GM12801 (cell line): ENCODE data around the gene GLDN.

Experiments used
- TF ChIP-seq, protein P1 (sequence below): IDR thresholded peaks from one replicate; pipeline ENCODE4 v1.5.1; 2011; ENCODE audit warnings: control low read depth; ENCODE audit not compliant: insufficient read length; ENCODE audit errors: extremely low read depth

The GLDN gene

DNA sequence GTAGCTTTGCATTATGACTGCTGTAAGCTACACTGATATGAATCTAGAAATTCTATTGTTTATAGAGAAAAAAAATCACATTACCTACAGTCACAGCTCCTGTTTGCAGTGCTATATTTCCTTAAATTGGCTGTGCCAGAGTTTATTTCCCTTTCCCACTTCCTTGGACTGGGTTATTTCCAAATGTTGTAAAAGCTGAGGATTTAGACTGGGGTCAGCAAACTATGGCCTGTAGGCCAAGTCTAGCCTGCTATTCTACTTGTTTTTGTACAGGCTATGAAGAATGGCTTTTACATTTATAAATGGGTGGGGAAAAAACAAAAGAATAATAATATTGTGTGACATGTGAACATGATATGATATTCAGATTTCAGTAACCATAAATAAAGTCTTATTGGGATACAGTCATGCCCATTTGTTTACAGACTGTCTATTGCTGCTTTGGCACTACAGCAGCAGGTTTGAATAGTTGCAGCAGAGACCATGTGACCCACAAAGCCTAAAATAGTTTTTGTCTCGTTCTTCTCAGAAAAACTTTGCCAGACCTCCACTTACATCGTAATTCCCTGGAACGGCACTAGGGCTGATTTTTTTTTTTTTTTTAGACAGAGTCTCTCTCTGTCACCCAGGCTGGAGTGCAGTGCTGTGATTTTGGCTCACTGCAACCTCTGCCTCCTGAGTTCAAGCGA lies 7.8 kb downstream of the GLDN start:
- TF ChIP-seq, protein P1, sequence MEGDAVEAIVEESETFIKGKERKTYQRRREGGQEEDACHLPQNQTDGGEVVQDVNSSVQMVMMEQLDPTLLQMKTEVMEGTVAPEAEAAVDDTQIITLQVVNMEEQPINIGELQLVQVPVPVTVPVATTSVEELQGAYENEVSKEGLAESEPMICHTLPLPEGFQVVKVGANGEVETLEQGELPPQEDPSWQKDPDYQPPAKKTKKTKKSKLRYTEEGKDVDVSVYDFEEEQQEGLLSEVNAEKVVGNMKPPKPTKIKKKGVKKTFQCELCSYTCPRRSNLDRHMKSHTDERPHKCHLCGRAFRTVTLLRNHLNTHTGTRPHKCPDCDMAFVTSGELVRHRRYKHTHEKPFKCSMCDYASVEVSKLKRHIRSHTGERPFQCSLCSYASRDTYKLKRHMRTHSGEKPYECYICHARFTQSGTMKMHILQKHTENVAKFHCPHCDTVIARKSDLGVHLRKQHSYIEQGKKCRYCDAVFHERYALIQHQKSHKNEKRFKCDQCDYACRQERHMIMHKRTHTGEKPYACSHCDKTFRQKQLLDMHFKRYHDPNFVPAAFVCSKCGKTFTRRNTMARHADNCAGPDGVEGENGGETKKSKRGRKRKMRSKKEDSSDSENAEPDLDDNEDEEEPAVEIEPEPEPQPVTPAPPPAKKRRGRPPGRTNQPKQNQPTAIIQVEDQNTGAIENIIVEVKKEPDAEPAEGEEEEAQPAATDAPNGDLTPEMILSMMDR = no peak

- TF ChIP-seq, protein P1 = no peak
Measured at GRCh38 chr15:51350723-51351122, 9.3 kb downstream of the GLDN start.

GRCh38 chr15:51353976-51354375 lies 12.5 kb downstream of the GLDN start:
- TF ChIP-seq, protein P1 = no peak

DNA sequence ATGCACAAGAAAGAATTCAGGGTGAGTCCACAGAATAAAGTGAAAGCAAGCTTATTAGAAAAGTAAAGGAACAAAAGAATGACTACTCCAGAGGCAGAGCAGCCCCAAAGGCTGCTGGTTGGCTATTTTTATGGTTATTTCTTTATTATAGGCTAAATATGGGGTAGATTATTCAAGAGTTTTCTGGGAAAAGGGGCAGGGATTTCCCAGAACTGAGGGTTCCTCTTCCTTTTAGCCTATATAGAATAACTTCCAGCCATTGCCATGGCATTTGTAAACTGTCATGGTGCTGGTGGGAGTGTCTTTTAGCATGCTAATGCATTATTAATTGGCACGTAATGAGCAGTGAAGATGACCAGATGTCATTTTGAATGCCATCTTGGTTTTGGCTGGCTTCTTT lies 13.6 kb downstream of the GLDN start:
- TF ChIP-seq, protein P1 = no peak

GRCh38 chr15:51356147-51356546 lies 14.7 kb downstream of the GLDN start:
- TF ChIP-seq, protein P1 = no peak

DNA sequence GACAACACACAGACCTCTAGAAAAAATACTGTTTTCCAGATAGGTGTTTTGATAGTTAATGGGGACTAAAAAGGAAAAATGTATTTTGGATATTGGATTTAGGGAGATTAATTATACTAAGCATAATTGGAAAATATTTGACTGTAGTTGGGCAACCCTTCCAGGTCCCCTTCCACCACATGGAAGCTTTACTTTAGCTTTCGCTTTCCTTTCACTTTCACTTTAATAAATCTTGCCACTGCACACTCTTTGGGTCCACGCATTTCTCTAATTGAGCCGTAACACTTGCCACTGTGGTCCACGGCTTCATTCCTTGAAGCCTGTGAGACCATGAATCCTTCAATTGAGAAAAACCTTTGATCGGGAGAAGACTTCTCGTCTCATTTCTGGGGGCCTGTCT lies 15.5 kb downstream of the GLDN start:
- TF ChIP-seq, protein P1 = no peak

DNA sequence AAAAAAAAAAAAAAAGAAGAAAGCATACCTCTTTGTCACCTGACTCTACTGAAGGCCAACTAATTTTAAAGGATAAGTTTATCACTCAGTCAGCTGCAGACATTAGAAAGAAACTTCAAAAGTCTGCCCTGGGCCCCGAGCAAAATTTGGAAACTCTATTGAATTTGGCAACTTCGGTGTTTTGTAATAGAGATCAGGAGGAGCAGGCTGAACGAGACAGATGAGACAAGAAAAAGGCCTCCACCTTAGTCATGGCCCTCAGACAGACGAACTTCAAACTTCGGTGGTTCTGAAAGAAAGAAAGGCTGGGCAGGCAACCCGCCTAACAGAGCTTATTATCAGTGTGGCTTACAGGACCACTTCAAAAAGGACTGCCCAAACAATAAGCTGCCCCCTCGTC lies 18.5 kb downstream of the GLDN start:
- TF ChIP-seq, protein P1 = no peak
